IMR-90 (cell line): Measurements from ENCODE around the gene AGMO. TPM values are rescaled to one million over a fixed set of nuclear protein-coding genes. Genes with fewer than 3 reads are reported as not detected.

Experiments
- ATAC-seq: fragments of 200-7000 bp; cut with Tn5 transposase; 2 replicates; pipeline ENCODE4 v1.9.1; 2020; ENCODE audit warnings: low read depth, mild to moderate bottlenecking, moderate library complexity
- BruUV-seq: library from RNA; stranded (reverse); fragments of 400-500 nt; replicated peaks from 2 replicates; lab custom pipeline; 2021; lab: Mats Ljungman, UMichigan
- CTCF ChIA-PET: fragments of 300-600 bp; formaldehyde crosslinking; extraction: SDS; loops from one replicate; lab custom pipeline; 2021; ENCODE audit warnings: antibody characterized with exemption; lab: Yijun Ruan, JAX
- POLR2A ChIA-PET: fragments of 300-600 bp; sonication (Branson Sonifier 250); formaldehyde crosslinking; loops from one replicate; lab custom pipeline; 2022; ENCODE audit warnings: antibody characterized with exemption; ENCODE audit not compliant: unreplicated experiment; lab: Charles Lee
- DNase-seq: peaks from one replicate; pipeline ENCODE4 v3.0.0; 2013
- H2AFZ ChIP-seq: replicated peaks from 2 replicates; pipeline ENCODE3; 2013; ENCODE audit warnings: low read length, mild to moderate bottlenecking; ENCODE audit not compliant: poor library complexity
- H2AK5ac ChIP-seq: 2 replicates; pipeline ENCODE4 v1.6.1; 2013; ENCODE audit warnings: low read depth, low read length, inconsistent platforms
- H2AK9ac ChIP-seq: replicated peaks from 2 replicates; pipeline ENCODE3; 2013; ENCODE audit warnings: mild to moderate bottlenecking, low read depth, low read length, moderate library complexity; ENCODE audit not compliant: poor library complexity
- H2BK120ac ChIP-seq: 2 replicates; pipeline ENCODE4 v1.6.1; 2013; ENCODE audit warnings: low read depth, low read length, inconsistent platforms
- H2BK15ac ChIP-seq: 3 replicates; pipeline ENCODE4 v1.6.1; 2013; ENCODE audit warnings: low read depth, low read length, inconsistent platforms
- H2BK20ac ChIP-seq: 2 replicates; pipeline ENCODE4 v1.6.1; 2013; ENCODE audit warnings: low read depth, mild to moderate bottlenecking, inconsistent platforms, low read length, moderate library complexity
- H2BK5ac ChIP-seq: 2 replicates; pipeline ENCODE4 v1.6.1; 2013; ENCODE audit warnings: mild to moderate bottlenecking, low read depth, low read length, inconsistent platforms; ENCODE audit not compliant: poor library complexity, severe bottlenecking
- H3K14ac ChIP-seq: replicated peaks from 2 replicates; pipeline ENCODE4 v1.6.1; 2013; ENCODE audit warnings: low read depth, low read length, inconsistent platforms
- H3K18ac ChIP-seq: 2 replicates; pipeline ENCODE4 v1.6.1; 2013; ENCODE audit warnings: low read depth, low read length, control low read depth
- H3K23ac ChIP-seq: 2 replicates; pipeline ENCODE4 v1.6.1; 2013; ENCODE audit warnings: low read depth, low read length, inconsistent platforms
- H3K27ac ChIP-seq: 2 replicates; pipeline ENCODE4 v1.5.1; 2013; ENCODE audit warnings: mild to moderate bottlenecking, control low read depth, low read length; ENCODE audit not compliant: insufficient read depth
- H3K27me3 ChIP-seq: 2 replicates; pipeline ENCODE4 v1.6.1; 2013; ENCODE audit warnings: low read length; ENCODE audit not compliant: control insufficient read depth, insufficient read depth
- H3K36me3 ChIP-seq: 2 replicates; pipeline ENCODE4 v1.6.1; 2013; ENCODE audit warnings: low read length, mixed read lengths; ENCODE audit not compliant: control insufficient read depth, insufficient read depth
- H3K4ac ChIP-seq: 2 replicates; pipeline ENCODE4 v1.6.1; 2013; ENCODE audit warnings: low read depth, low read length, inconsistent platforms
- H3K4me1 ChIP-seq: 2 replicates; pipeline ENCODE4 v1.6.1; 2013; ENCODE audit warnings: low read length, mixed read lengths; ENCODE audit not compliant: control insufficient read depth, insufficient read depth
- H3K4me2 ChIP-seq: 2 replicates; pipeline ENCODE4 v1.6.1; 2013; ENCODE audit warnings: low read depth, mild to moderate bottlenecking, control low read depth, low read length, moderate library complexity
- H3K4me3 ChIP-seq: 2 replicates; pipeline ENCODE4 v1.5.1; 2013; ENCODE audit warnings: low read depth, mild to moderate bottlenecking, control low read depth, low read length, moderate library complexity; ENCODE audit not compliant: insufficient read depth
- H3K56ac ChIP-seq: 2 replicates; pipeline ENCODE4 v1.6.1; 2013; ENCODE audit warnings: low read length, inconsistent platforms; ENCODE audit not compliant: insufficient read depth; ENCODE audit errors: extremely low read depth
- H3K79me1 ChIP-seq, 2 experiments: 2 replicates each; pipeline ENCODE4 v1.6.1; 2013; ENCODE audit warnings: low read length in 2 of 2, inconsistent platforms in 1 of 2, low read depth in 1 of 2
- H3K9ac ChIP-seq: 2 replicates; pipeline ENCODE4 v1.6.1; 2013; ENCODE audit warnings: low read depth, low read length, control low read depth
- H3K9me1 ChIP-seq: 2 replicates; pipeline ENCODE4 v1.6.1; 2013; ENCODE audit warnings: low read length, inconsistent platforms; ENCODE audit not compliant: insufficient read depth
- H3K9me3 ChIP-seq: 2 replicates; pipeline ENCODE4 v1.6.1; 2013; ENCODE audit warnings: low read length; ENCODE audit not compliant: control insufficient read depth, insufficient read depth
- H4K20me1 ChIP-seq: 2 replicates; pipeline ENCODE4 v1.6.1; 2013; ENCODE audit warnings: low read length, inconsistent platforms; ENCODE audit not compliant: insufficient read depth
- H4K5ac ChIP-seq: 2 replicates; pipeline ENCODE4 v1.6.1; 2013; ENCODE audit warnings: mild to moderate bottlenecking, low read depth, low read length, control low read depth
- H4K8ac ChIP-seq, 2 experiments: 2 replicates each; pipeline ENCODE4 v1.6.1; 2013; ENCODE audit warnings: low read depth in 2 of 2, low read length in 2 of 2, control low read depth in 1 of 2, inconsistent platforms in 1 of 2
- H4K91ac ChIP-seq: 2 replicates; pipeline ENCODE4 v1.6.1; 2013; ENCODE audit warnings: low read depth, low read length, inconsistent platforms; ENCODE audit not compliant: insufficient read depth
- CEBPB ChIP-seq: IDR thresholded peaks from 2 replicates; pipeline ENCODE4 v1.6.1; 2012; ENCODE audit warnings: low read depth, low read length, improper control_type of control experiment
- CHD1 ChIP-seq: IDR thresholded peaks from 2 replicates; pipeline ENCODE4 v1.6.1; 2012; ENCODE audit warnings: low read depth, low read length, improper control_type of control experiment
- FOS ChIP-seq: fragments of 150-350 bp; IDR thresholded peaks from 2 replicates; pipeline ENCODE4 v1.6.1; 2016; ENCODE audit warnings: low read depth, low read length
- POLR2A ChIP-seq: IDR thresholded peaks from 2 replicates; pipeline ENCODE4 v1.6.1; 2012; ENCODE audit warnings: mild to moderate bottlenecking, low read depth, low read length
- RAD21 ChIP-seq: IDR thresholded peaks from 2 replicates; pipeline ENCODE4 v1.6.1; 2012; ENCODE audit warnings: low read length, improper control_type of control experiment
- RFX5 ChIP-seq: IDR thresholded peaks from 2 replicates; pipeline ENCODE4 v1.8.0; 2012; ENCODE audit warnings: low read depth, mild to moderate bottlenecking, low read length, moderate library complexity
- WGBS, 2 experiments: methylation state at CpG; one replicate each; pipeline versions ENCODE4 v1.1.5 to v1.1.7; 2013; ENCODE audit warnings: missing lambda C conversion rate in 2 of 2; ENCODE audit not compliant: insufficient read length in 1 of 2; ENCODE audit errors: extremely low coverage in 2 of 2; 5-methylcytosine and 5-hydroxymethylcytosine counted together
- dilution Hi-C: fragments of 300-500 bp; cut with HindIII; formaldehyde crosslinking; loops from one replicate; pipeline ENCODE4 v1.14.3; 2018; ENCODE audit warnings: low sequenced_read_pairs; ENCODE audit not compliant: unreplicated experiment
- in situ Hi-C: fragments of 300-500 bp; cut with MboI; formaldehyde crosslinking; loops from 3 replicates; pipeline ENCODE4 v1.14.3; 2019; ENCODE audit warnings: low sequenced_read_pairs, inconsistent platforms, mixed read lengths
- intact Hi-C: fragments of 100-400 bp; cut with micrococcal nuclease; formaldehyde crosslinking; loops from 2 replicates; pipeline ENCODE4 v1.10.0; 2022
- polyA plus RNA-seq, 3 experiments: library from polyadenylated mRNA; depleted of rRNA; stranded (reverse); fragments of >200 nt; gene quantifications; 2 replicates each; pipeline ENCODE4 v1.2.3, GENCODE V29; 2012; ENCODE audit warnings: low replicate concordance in 1 of 3
- total RNA-seq: library from RNA; depleted of rRNA; stranded (reverse); fragments of >200 nt; gene quantifications from 2 replicates; pipeline ENCODE4 v1.2.3, GENCODE V29; 2012
- TF ChIP-seq, protein P1 (sequence below): conservative IDR thresholded peaks from 2 replicates; pipeline ENCODE4 v1.5.1; 2012; ENCODE audit warnings: mild to moderate bottlenecking, low read depth, low read length, improper control_type of control experiment
- TF ChIP-seq, protein P2 (sequence below): fragments of 150-350 bp; IDR thresholded peaks from 2 replicates; pipeline ENCODE4 v1.6.1; 2016; ENCODE audit warnings: low read depth, mild to moderate bottlenecking, low read length, moderate library complexity, borderline replicate concordance

Gene AGMO
- total and polyA plus RNA-seq, 2 of the 4 experiments (the other 2 are of a cell fraction) = not detected

DNA sequence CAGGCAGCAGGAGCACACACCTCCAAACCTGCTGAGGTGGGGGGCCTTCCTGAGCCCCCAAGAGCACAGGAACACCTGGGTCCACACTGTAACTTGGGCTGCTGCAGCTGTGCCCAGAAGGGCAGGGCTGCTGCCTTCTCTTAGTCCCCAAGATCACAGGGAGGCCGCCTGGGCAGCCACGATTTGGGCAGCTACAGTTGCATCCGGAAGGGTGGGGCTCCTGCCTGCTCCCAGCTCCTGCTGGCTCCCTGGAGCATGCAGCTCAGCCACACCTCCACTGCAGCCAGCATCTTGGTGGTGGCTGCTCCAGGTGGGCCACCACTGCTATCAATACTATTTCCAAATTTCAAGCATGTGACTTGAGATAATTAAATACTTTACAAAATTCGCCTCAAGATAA is 38.5 kb upstream of the AGMO start:
- CTCF ChIA-PET = no interaction called here
- Histone ChIP-seq H2AK5ac (no peak overlapping the region), H3K9me1 (no peaks in the 10 kb centered on the region), H4K5ac (no peak overlapping the region), H2AK9ac (no peak overlapping the region), H3K27ac (no peak overlapping the region), H3K4me1 (no peaks in the 10 kb centered on the region), H3K4me2 (no peak overlapping the region), H2BK120ac (no peak overlapping the region), H4K91ac (no peak overlapping the region), H3K27me3 (no peaks in the 10 kb centered on the region), H3K18ac (no peak overlapping the region), H3K23ac (no peak overlapping the region), H3K9me3 (peaks cover 5% of the 10 kb centered on the region), H3K4me3 (no peak overlapping the region), H3K4ac (no peak overlapping the region), H3K36me3 (no peaks in the 10 kb centered on the region), H3K79me1 (no peaks in the 10 kb centered on the region), H2BK15ac (no peak overlapping the region), H4K20me1 (no peaks in the 10 kb centered on the region), H3K9ac (no peak overlapping the region), H2BK5ac (no peak overlapping the region), H2BK20ac (no peak overlapping the region), H2AFZ (no peak overlapping the region), H4K8ac (no peak overlapping the region), H3K56ac (no peak overlapping the region), H3K14ac (no peak overlapping the region)
- no peak for TF ChIP-seq RAD21
- no peak for TF ChIP-seq CEBPB
- TF ChIP-seq POLR2A = no peak
- TF ChIP-seq, protein P1, sequence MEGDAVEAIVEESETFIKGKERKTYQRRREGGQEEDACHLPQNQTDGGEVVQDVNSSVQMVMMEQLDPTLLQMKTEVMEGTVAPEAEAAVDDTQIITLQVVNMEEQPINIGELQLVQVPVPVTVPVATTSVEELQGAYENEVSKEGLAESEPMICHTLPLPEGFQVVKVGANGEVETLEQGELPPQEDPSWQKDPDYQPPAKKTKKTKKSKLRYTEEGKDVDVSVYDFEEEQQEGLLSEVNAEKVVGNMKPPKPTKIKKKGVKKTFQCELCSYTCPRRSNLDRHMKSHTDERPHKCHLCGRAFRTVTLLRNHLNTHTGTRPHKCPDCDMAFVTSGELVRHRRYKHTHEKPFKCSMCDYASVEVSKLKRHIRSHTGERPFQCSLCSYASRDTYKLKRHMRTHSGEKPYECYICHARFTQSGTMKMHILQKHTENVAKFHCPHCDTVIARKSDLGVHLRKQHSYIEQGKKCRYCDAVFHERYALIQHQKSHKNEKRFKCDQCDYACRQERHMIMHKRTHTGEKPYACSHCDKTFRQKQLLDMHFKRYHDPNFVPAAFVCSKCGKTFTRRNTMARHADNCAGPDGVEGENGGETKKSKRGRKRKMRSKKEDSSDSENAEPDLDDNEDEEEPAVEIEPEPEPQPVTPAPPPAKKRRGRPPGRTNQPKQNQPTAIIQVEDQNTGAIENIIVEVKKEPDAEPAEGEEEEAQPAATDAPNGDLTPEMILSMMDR = no peak
- no peak for TF ChIP-seq FOS
- TF ChIP-seq RFX5 = no peak
- TF ChIP-seq, protein P2, sequence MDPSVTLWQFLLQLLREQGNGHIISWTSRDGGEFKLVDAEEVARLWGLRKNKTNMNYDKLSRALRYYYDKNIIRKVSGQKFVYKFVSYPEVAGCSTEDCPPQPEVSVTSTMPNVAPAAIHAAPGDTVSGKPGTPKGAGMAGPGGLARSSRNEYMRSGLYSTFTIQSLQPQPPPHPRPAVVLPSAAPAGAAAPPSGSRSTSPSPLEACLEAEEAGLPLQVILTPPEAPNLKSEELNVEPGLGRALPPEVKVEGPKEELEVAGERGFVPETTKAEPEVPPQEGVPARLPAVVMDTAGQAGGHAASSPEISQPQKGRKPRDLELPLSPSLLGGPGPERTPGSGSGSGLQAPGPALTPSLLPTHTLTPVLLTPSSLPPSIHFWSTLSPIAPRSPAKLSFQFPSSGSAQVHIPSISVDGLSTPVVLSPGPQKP = no peak
- TF ChIP-seq CHD1 = no peak
- in situ Hi-C loops = no loop called here
- POLR2A ChIA-PET = no interaction called here
- DNase-seq (no peak), ATAC-seq (no peak)
- intact Hi-C loops = no loop called here
- dilution Hi-C loops = no loop called here
- BruUV-seq = no TSS peak
- 80% methylated on average over 1 of the region's 4 CpGs; no CpG with 5 or more reads in 1 of the 2 experiments for WGBS, 2 experiments
